UCSD-AML1 (cell line): Measurements from ENCODE around the gene VASH2.
"Not testable (repeated sequence)": the region's sequence is repeated elsewhere in the genome, so short reads cannot be mapped to it uniquely, and the experiment has no call there.

ENCODE experiments used
- DNase-seq: peaks from one replicate; lab custom pipeline; 2025; ENCODE audit not compliant: unreplicated experiment; lab: John Stamatoyannopoulos, UW

Gene VASH2

DNA sequence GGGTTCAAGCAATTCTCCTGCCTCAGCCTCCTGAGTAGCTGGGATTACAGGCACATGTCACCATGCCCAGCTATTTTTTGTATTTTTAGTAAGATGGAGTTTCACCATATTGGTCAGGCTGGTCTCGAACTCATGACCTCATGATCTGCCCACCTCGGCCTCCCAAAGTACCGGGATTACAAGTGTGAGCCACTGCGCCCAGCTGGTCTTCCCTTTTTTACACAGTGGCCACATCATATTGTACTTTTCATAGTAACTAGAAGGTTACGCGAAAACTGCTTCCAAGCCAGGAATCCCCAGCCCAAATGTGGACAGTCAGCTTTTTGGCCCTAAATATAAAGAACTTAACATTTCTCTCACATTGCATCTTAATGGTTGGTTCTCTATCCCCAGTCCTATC, 4.2 kb downstream of the VASH2 start:
- DNase-seq = no peak

DNA sequence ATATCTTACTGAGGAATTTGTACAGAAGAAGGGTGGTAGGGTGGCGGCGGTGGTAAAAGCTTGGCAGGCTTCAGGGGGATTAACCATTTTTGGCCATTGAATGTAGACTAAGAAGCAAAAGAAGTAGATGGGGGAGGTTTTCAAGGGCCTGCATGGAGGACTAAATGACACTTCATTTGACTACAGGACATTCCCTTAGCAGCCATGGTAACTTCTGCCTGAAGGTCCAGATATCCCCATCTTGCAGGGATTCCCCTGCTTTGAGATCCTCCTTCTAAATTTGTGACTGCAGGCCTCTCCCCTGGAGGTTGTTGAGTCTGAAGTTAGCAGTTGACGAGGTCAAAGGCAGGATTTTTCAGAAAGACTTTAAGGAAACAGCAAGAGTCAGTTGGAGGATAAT, 4.8 kb downstream of the VASH2 start:
- no peak for DNase-seq

GRCh38 chr1:212955961-212956620, 5.8 kb downstream of the VASH2 start:
- no peak for DNase-seq

- no peak for DNase-seq
Measured at GRCh38 chr1:212957546-212957945, 7.2 kb downstream of the VASH2 start.

DNA sequence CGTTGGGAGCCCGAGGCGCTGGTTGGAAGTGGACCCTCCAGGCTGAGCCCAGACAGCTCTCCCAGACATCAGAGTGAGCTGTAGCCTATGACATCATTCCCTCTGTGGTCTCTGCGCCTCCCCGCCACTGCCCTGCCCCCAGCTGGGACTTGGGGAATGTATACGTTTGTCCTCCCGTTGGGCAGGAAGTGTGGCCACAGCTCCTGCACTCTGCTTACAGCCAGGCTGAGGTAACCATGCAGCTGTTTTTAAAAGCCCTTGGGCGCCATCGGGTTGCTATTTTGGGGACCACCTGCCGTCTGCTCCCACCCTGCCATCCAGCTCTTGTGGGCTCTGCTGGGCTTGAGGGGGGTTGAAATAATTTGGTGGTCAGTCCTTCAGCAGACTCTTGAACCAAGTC, 7.8 kb downstream of the VASH2 start:
- DNase-seq = peak; percentile 54

- no peak for DNase-seq
Measured at GRCh38 chr1:212959266-212960220, 9.2 kb downstream of the VASH2 start.

GRCh38 chr1:212960932-212961331, 10.6 kb downstream of the VASH2 start:
- DNase-seq = no peak

GRCh38 chr1:212962509-212962908, 12.2 kb downstream of the VASH2 start:
- DNase-seq = no peak

- DNase-seq = no peak
Measured at GRCh38 chr1:212964102-212964501, 13.8 kb downstream of the VASH2 start.

GRCh38 chr1:212964993-212965392, 14.7 kb downstream of the VASH2 start:
- not testable (repeated sequence) for DNase-seq

DNA sequence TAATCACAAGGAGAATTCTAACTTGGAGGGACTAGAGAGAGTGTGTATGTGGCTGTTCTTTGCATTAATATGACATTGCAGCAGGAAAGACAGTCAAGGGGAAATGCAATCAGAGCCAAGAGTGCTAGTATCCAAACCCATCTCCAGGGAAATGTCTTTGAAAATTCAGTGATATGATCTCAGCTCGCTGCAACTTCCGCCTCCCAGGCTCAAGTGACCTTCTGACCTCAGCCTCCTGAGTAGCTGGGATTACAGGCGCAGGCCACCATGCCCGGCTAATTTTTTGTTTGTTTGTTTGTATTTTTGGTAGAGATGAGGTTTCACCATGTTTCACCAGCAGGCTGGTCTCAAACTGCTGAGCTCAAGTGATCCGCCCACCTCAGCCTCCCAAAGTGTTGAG, 16.3 kb downstream of the VASH2 start:
- DNase-seq = no peak

DNA sequence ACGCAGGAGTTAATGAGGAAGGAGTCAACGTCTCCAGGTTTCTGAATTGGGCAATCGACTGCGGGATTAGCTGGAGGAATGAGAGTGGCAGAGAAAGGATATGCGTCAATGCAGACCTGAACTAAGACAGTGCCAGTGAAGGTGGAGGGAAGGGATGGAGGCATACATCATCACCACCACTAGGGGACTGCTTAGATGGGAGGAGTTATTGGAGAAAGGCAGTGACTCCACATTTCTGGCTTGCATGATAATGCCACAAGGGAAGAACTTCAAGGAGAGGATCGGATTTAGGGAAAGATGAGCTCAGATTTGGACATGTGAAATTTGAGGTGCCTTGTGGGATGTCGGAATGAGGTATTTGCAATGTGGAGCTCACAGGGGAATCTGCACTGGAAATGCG, 17.5 kb downstream of the VASH2 start:
- DNase-seq = no peak

- DNase-seq = no peak
Measured at GRCh38 chr1:212968368-212968863, 18.1 kb downstream of the VASH2 start.

DNA sequence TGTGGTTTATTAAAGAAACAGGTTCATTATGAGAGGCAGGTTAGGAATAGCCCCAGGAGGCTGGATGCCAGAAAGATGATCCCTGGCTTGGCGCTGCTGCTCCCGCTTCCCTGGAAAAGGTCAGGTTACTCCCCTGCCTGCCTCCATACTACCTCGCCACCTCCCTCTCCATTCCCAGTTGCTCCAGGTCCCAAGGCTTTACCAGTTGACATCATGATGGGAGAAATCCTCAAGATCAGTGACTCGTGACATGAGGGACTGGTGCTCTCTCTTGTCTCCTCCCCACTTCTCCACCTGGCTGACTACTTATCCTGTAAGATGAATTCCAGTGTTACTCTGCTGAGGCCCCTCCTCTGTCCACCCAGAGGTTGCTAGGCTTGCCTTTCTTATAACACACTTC, 19.7 kb downstream of the VASH2 start:
- no peak for DNase-seq

- DNase-seq = no peak
Measured at GRCh38 chr1:212971312-212971711, 21.0 kb downstream of the VASH2 start.

- no peak for DNase-seq
Measured at GRCh38 chr1:212973426-212973825, 23.1 kb downstream of the VASH2 start.

GRCh38 chr1:212973899-212974298, 23.6 kb downstream of the VASH2 start:
- DNase-seq = no peak

DNA sequence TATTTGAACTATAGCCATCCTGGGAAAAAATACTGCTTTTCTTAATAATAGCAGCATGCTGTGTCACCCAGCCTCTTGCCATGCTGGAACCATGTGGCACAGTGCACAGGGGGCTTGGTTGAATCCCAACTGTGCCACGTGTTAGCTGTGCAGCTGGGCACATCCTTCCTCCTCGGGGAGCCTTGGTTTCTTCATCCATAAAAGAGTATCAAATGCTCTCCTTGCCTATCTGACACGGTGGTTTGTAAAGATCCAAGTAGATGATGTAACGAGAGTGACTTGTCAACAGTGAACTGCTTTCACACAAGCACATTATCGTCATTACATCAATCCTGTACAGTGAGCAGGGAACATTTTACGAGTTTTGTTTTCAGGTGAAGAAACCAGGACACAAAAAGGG, 24.4 kb downstream of the VASH2 start:
- DNase-seq = no peak

GRCh38 chr1:212975111-212975918, 25.0 kb downstream of the VASH2 start:
- no peak for DNase-seq

DNA sequence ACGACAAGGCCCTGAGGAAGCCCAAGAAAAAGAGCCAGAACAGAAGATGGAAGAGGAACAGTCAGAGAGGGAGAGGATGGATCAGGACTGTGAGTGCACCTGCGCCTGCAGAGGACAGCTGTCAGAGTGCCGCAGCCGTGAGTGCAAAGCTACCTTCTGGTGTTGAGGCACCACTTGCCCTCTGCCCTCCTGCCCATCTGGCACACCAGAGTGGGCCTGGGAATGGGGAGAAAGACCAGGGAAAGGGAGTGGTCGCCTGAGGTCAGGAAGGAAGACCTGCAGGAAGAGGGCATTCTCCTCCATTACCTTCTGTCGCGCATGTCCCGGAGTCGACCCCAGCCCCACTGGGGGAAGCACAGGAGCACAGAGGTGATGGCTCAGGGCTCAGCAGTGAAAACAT, 26.2 kb downstream of the VASH2 start:
- no peak for DNase-seq
